ENCODE measurements around the gene CHM.

- TF ChIP-seq POLR2AphosphoS5 (IDR thresholded peaks at IDR 0.05): no peak
- TF ChIP-seq, protein P1, sequence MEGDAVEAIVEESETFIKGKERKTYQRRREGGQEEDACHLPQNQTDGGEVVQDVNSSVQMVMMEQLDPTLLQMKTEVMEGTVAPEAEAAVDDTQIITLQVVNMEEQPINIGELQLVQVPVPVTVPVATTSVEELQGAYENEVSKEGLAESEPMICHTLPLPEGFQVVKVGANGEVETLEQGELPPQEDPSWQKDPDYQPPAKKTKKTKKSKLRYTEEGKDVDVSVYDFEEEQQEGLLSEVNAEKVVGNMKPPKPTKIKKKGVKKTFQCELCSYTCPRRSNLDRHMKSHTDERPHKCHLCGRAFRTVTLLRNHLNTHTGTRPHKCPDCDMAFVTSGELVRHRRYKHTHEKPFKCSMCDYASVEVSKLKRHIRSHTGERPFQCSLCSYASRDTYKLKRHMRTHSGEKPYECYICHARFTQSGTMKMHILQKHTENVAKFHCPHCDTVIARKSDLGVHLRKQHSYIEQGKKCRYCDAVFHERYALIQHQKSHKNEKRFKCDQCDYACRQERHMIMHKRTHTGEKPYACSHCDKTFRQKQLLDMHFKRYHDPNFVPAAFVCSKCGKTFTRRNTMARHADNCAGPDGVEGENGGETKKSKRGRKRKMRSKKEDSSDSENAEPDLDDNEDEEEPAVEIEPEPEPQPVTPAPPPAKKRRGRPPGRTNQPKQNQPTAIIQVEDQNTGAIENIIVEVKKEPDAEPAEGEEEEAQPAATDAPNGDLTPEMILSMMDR (IDR thresholded peaks at IDR 0.05): peak in 1 of 4 experiments; percentile 18
Observed at GRCh38 chrX:85851418-85851817, 195.9 kb downstream of the CHM start.
